PFSK-1 (cell line): ENCODE measurements around the gene ADAMTS1.

Experiments
- FOXP2 ChIP-seq: optimal IDR thresholded peaks from 2 replicates; pipeline ENCODE3; 2011; ENCODE audit warnings: borderline replicate concordance, control low read depth, inconsistent platforms; ENCODE audit not compliant: insufficient read depth; ENCODE audit errors: extremely low read length, extremely low read depth
- POLR2AphosphoS5 ChIP-seq: IDR thresholded peaks from 2 replicates; pipeline ENCODE4 v1.6.1; 2012; ENCODE audit warnings: low read depth, mild to moderate bottlenecking, control low read depth, low read length, moderate library complexity
- SIN3A ChIP-seq: IDR thresholded peaks from 2 replicates; pipeline ENCODE4 v1.6.1; 2012; ENCODE audit warnings: mild to moderate bottlenecking, low read length, moderate library complexity, borderline replicate concordance; ENCODE audit not compliant: insufficient read depth
- TAF1 ChIP-seq: IDR thresholded peaks from 2 replicates; pipeline ENCODE4 v1.6.1; 2012; ENCODE audit warnings: low read length, control low read depth, borderline replicate concordance; ENCODE audit not compliant: insufficient read depth
- TF ChIP-seq, protein P1 (sequence below), 2 experiments: IDR thresholded peaks; 2 replicates each; pipeline versions ENCODE4 v1.6.1 to v1.8.0; 2011 to 2012; ENCODE audit warnings: low read depth in 2 of 2, low read length in 2 of 2, control low read depth in 1 of 2, inconsistent platforms in 1 of 2, mild to moderate bottlenecking in 1 of 2, moderate library complexity in 1 of 2; ENCODE audit not compliant: insufficient read depth in 1 of 2

GRCh38 chr21:26884436-26884835 is 39.2 kb upstream of the ADAMTS1 start:
- TF ChIP-seq POLR2AphosphoS5 (no peak), SIN3A (no peak), TAF1 (no peak), FOXP2 (no peak)
- TF ChIP-seq, protein P1, sequence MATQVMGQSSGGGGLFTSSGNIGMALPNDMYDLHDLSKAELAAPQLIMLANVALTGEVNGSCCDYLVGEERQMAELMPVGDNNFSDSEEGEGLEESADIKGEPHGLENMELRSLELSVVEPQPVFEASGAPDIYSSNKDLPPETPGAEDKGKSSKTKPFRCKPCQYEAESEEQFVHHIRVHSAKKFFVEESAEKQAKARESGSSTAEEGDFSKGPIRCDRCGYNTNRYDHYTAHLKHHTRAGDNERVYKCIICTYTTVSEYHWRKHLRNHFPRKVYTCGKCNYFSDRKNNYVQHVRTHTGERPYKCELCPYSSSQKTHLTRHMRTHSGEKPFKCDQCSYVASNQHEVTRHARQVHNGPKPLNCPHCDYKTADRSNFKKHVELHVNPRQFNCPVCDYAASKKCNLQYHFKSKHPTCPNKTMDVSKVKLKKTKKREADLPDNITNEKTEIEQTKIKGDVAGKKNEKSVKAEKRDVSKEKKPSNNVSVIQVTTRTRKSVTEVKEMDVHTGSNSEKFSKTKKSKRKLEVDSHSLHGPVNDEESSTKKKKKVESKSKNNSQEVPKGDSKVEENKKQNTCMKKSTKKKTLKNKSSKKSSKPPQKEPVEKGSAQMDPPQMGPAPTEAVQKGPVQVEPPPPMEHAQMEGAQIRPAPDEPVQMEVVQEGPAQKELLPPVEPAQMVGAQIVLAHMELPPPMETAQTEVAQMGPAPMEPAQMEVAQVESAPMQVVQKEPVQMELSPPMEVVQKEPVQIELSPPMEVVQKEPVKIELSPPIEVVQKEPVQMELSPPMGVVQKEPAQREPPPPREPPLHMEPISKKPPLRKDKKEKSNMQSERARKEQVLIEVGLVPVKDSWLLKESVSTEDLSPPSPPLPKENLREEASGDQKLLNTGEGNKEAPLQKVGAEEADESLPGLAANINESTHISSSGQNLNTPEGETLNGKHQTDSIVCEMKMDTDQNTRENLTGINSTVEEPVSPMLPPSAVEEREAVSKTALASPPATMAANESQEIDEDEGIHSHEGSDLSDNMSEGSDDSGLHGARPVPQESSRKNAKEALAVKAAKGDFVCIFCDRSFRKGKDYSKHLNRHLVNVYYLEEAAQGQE (IDR thresholded peaks at IDR 0.05; ENCODE audit: insufficient read depth in 1 of 2, low read depth in 2 of 2, low read length in 2 of 2), result no peak
